GM23338 (cell line): ENCODE measurements around the gene HES4. TPM values are rescaled to one million over a fixed set of nuclear protein-coding genes. Genes with fewer than 3 reads are reported as not detected.

Source experiments
- ATAC-seq: fragments of 200-7000 bp; cut with Tn5 transposase; 3 replicates; pipeline ENCODE4 v1.9.1; 2020
- DNase-seq: peaks from one replicate; pipeline ENCODE4 v3.0.0-alpha.2; 2015; ENCODE audit warnings: low spot score
- H2AFZ ChIP-seq: fragments of 200-600 bp; sonication (generic); 2 replicates; pipeline ENCODE4 v1.8.0; 2016; ENCODE audit warnings: antibody characterized with exemption, mild to moderate bottlenecking, moderate library complexity
- H3F3A ChIP-seq: fragments of 200-600 bp; sonication (generic); replicated peaks from 2 replicates; pipeline ENCODE4 v1.8.0; 2017; ENCODE audit warnings: antibody characterized with exemption, mixed run types, low read depth
- H3K27ac ChIP-seq: fragments of 200-600 bp; sonication (generic); 2 replicates; pipeline ENCODE4 v1.6.1; 2016; ENCODE audit warnings: low read depth
- H3K27me3 ChIP-seq: fragments of 200-600 bp; sonication (generic); 2 replicates; pipeline ENCODE4 v1.8.0; 2016; ENCODE audit warnings: mild to moderate bottlenecking, mixed run types, moderate library complexity; ENCODE audit not compliant: insufficient read depth
- H3K36me3 ChIP-seq: fragments of 200-600 bp; sonication (generic); 2 replicates; pipeline ENCODE4 v1.8.0; 2016; ENCODE audit warnings: mild to moderate bottlenecking; ENCODE audit not compliant: insufficient read depth
- H3K4me1 ChIP-seq: fragments of 200-600 bp; sonication (generic); 2 replicates; pipeline ENCODE4 v1.8.0; 2016; ENCODE audit warnings: mild to moderate bottlenecking, moderate library complexity; ENCODE audit not compliant: insufficient read depth
- H3K4me2 ChIP-seq: fragments of 200-600 bp; sonication (generic); 2 replicates; pipeline ENCODE4 v1.7.1; 2017; ENCODE audit warnings: mixed run types
- H3K4me3 ChIP-seq: fragments of 200-600 bp; sonication (generic); 2 replicates; pipeline ENCODE4 v1.6.1; 2016; ENCODE audit warnings: mixed run types
- H3K79me2 ChIP-seq: fragments of 200-600 bp; sonication (generic); replicated peaks from 2 replicates; pipeline ENCODE4 v1.8.0; 2017; ENCODE audit warnings: mild to moderate bottlenecking; ENCODE audit not compliant: insufficient read depth
- H3K9me2 ChIP-seq: fragments of 200-600 bp; sonication (generic); 2 replicates; pipeline ENCODE4 v1.8.0; 2017; ENCODE audit not compliant: insufficient read depth
- H4K20me1 ChIP-seq: fragments of 200-600 bp; sonication (generic); replicated peaks from 2 replicates; pipeline ENCODE4 v1.8.0; 2017; ENCODE audit warnings: mild to moderate bottlenecking; ENCODE audit not compliant: insufficient read depth
- H3K27ac Mint-ChIP-seq: 2 replicates; pipeline ENCODE4 v1.8.0; 2020; ENCODE audit warnings: inconsistent platforms, mild to moderate bottlenecking, moderate library complexity, mixed read lengths
- H3K27me3 Mint-ChIP-seq: 3 replicates; pipeline ENCODE4 v1.8.0; 2022; ENCODE audit warnings: low read depth, mild to moderate bottlenecking, moderate library complexity, mixed read lengths, inconsistent platforms; ENCODE audit not compliant: insufficient read depth, poor library complexity
- H3K36me3 Mint-ChIP-seq: 3 replicates; pipeline ENCODE4 v1.8.0; 2021; ENCODE audit warnings: low read depth, mild to moderate bottlenecking, inconsistent platforms, moderate library complexity, mixed read lengths
- H3K4me1 Mint-ChIP-seq: 3 replicates; pipeline ENCODE4 v1.8.0; 2020; ENCODE audit warnings: mild to moderate bottlenecking, inconsistent platforms, mixed read lengths
- H3K4me3 Mint-ChIP-seq: 3 replicates; pipeline ENCODE4 v1.8.0; 2021; ENCODE audit warnings: moderate library complexity, mild to moderate bottlenecking, inconsistent platforms, mixed read lengths
- H3K9me3 Mint-ChIP-seq: 3 replicates; pipeline ENCODE4 v1.8.0; 2020; ENCODE audit warnings: moderate library complexity, mild to moderate bottlenecking, inconsistent platforms, mixed read lengths
- CREB1 ChIP-seq: fragments of 250-450 bp; sonication (Bioruptor Pico); IDR thresholded peaks from 2 replicates; pipeline ENCODE4 v1.5.0; 2020; ENCODE audit warnings: low read depth, mild to moderate bottlenecking, moderate library complexity
- EZH2 ChIP-seq: fragments of 200-600 bp; sonication (generic); IDR thresholded peaks from one replicate; pipeline ENCODE4 v1.8.0; 2017; ENCODE audit warnings: antibody characterized with exemption, mild to moderate bottlenecking, low read depth; ENCODE audit not compliant: unreplicated experiment
- STAT1 ChIP-seq: IDR thresholded peaks from one replicate; pipeline ENCODE4 v1.6.1; 2016; ENCODE audit warnings: antibody characterized with exemption; ENCODE audit not compliant: unreplicated experiment
- long read RNA-seq: library from polyadenylated mRNA; unstranded; transcript quantifications from one replicate; pipeline ENCODE4 v2.0.0, GENCODE V29; 2020; ENCODE audit not compliant: unreplicated experiment
- polyA plus RNA-seq: library from polyadenylated mRNA; unstranded; fragments of >200 nt; fragmentation: Nextera tagmentation; extraction: Ambion mirVana; gene quantifications from 2 replicates; pipeline ENCODE4 v1.2.1, GENCODE V29; 2016
- total RNA-seq: library from RNA; depleted of rRNA; stranded (reverse); fragments of >200 nt; shearing (Covaris generic); gene quantifications from 2 replicates; pipeline ENCODE4 v1.2.3, GENCODE V29; 2014; rRNA removed
- TF ChIP-seq, protein P1 (sequence below): fragments of 250-450 bp; sonication (Bioruptor Pico); IDR thresholded peaks from 2 replicates; pipeline ENCODE4 v1.5.0; 2020; ENCODE audit warnings: mild to moderate bottlenecking, moderate library complexity

The HES4 gene, protein sequence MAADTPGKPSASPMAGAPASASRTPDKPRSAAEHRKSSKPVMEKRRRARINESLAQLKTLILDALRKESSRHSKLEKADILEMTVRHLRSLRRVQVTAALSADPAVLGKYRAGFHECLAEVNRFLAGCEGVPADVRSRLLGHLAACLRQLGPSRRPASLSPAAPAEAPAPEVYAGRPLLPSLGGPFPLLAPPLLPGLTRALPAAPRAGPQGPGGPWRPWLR
- 2.3 and 4.8 TPM in 2 replicates for total RNA-seq
- polyA plus RNA-seq: 6.7 and 7.9 TPM in 2 replicates
- long read RNA-seq, partial matches to known transcripts: 0 of 2 reads
- long read RNA-seq, other reads (novel, unspliced or antisense): 1 of 2 reads

DNA sequence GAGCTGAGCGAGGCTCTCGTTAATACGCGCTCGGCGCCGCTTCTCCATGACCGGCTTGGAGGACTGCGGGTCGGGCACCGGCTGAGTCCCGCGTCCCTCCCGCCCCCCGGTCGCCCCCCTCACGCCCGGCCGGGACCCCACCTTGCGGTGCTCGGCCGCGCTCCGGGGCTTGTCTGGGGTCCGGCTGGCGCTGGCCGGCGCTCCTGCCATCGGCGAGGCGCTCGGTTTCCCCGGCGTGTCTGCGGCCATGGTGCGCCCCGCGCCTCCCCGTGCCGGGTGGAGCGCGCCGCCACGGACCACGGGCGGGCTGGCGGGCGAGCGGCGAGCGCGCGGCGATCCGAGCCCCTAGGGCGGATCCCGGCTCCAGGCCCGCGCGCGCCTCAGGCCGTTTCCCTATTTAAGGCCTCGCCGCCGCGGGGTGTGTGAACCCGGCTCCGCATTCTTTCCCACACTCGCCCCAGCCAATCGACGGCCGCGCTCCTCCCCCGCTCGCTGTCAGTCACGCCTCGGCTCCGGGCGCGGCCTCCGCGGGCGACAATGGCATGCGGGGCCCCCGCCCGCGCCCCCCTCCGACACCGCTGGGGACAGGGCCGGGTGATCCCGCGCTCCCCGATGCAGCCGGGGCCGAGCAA, at the start of gene HES4:
Gene HES4, minus strand, starts transcription at position 373 of the 632 bp plus-strand sequence. Its CDS starts 124 bp downstream, at position 249.
- no peak within 1 kb of the TSS; the same call in 1 of the 2 replicates for H2AFZ ChIP-seq
- peak within 1 kb of the TSS; percentile 71 for H3K4me3 ChIP-seq
- no peaks in the 10 kb centered on the region for H3K79me2 ChIP-seq
- H3K4me1 Mint-ChIP-seq: peaks cover 10% of the 10 kb centered on the region
- peak within 1 kb of the TSS; percentile 71 for H3K4me3 Mint-ChIP-seq
- H3K27me3 Mint-ChIP-seq: peaks cover 72% of the 10 kb centered on the region
- peaks cover 10% of the 10 kb centered on the region for H3K4me1 ChIP-seq
- DNase-seq (peak; percentile 98), ATAC-seq (peak; percentile 33)
- peak within 1 kb of the TSS; percentile 88 for H3K4me2 ChIP-seq
- peaks cover 2% of the 10 kb centered on the region; the same call in 1 of the 3 replicates for H3K9me3 Mint-ChIP-seq
- no peaks in the 10 kb centered on the region for H3K36me3 ChIP-seq
- no peak within 1 kb of the TSS for H3K27ac ChIP-seq
- no peaks in the 10 kb centered on the region for H4K20me1 ChIP-seq
- peaks cover 91% of the 10 kb centered on the region for H3K27me3 ChIP-seq
- no peaks in the 10 kb centered on the region; the same call in 2 of the 3 replicates for H3K36me3 Mint-ChIP-seq
- H3F3A ChIP-seq: peaks cover 6% of the 10 kb centered on the region; the same call in 1 of the 2 replicates
- H3K9me2 ChIP-seq: no peaks in the 10 kb centered on the region
- no peak within 1 kb of the TSS for H3K27ac Mint-ChIP-seq
- TF ChIP-seq CREB1 (CRISPR knock-in tag) (peak; percentile 33), STAT1 (no peak), EZH2 (peak; percentile 2)
- TF ChIP-seq, protein P1, sequence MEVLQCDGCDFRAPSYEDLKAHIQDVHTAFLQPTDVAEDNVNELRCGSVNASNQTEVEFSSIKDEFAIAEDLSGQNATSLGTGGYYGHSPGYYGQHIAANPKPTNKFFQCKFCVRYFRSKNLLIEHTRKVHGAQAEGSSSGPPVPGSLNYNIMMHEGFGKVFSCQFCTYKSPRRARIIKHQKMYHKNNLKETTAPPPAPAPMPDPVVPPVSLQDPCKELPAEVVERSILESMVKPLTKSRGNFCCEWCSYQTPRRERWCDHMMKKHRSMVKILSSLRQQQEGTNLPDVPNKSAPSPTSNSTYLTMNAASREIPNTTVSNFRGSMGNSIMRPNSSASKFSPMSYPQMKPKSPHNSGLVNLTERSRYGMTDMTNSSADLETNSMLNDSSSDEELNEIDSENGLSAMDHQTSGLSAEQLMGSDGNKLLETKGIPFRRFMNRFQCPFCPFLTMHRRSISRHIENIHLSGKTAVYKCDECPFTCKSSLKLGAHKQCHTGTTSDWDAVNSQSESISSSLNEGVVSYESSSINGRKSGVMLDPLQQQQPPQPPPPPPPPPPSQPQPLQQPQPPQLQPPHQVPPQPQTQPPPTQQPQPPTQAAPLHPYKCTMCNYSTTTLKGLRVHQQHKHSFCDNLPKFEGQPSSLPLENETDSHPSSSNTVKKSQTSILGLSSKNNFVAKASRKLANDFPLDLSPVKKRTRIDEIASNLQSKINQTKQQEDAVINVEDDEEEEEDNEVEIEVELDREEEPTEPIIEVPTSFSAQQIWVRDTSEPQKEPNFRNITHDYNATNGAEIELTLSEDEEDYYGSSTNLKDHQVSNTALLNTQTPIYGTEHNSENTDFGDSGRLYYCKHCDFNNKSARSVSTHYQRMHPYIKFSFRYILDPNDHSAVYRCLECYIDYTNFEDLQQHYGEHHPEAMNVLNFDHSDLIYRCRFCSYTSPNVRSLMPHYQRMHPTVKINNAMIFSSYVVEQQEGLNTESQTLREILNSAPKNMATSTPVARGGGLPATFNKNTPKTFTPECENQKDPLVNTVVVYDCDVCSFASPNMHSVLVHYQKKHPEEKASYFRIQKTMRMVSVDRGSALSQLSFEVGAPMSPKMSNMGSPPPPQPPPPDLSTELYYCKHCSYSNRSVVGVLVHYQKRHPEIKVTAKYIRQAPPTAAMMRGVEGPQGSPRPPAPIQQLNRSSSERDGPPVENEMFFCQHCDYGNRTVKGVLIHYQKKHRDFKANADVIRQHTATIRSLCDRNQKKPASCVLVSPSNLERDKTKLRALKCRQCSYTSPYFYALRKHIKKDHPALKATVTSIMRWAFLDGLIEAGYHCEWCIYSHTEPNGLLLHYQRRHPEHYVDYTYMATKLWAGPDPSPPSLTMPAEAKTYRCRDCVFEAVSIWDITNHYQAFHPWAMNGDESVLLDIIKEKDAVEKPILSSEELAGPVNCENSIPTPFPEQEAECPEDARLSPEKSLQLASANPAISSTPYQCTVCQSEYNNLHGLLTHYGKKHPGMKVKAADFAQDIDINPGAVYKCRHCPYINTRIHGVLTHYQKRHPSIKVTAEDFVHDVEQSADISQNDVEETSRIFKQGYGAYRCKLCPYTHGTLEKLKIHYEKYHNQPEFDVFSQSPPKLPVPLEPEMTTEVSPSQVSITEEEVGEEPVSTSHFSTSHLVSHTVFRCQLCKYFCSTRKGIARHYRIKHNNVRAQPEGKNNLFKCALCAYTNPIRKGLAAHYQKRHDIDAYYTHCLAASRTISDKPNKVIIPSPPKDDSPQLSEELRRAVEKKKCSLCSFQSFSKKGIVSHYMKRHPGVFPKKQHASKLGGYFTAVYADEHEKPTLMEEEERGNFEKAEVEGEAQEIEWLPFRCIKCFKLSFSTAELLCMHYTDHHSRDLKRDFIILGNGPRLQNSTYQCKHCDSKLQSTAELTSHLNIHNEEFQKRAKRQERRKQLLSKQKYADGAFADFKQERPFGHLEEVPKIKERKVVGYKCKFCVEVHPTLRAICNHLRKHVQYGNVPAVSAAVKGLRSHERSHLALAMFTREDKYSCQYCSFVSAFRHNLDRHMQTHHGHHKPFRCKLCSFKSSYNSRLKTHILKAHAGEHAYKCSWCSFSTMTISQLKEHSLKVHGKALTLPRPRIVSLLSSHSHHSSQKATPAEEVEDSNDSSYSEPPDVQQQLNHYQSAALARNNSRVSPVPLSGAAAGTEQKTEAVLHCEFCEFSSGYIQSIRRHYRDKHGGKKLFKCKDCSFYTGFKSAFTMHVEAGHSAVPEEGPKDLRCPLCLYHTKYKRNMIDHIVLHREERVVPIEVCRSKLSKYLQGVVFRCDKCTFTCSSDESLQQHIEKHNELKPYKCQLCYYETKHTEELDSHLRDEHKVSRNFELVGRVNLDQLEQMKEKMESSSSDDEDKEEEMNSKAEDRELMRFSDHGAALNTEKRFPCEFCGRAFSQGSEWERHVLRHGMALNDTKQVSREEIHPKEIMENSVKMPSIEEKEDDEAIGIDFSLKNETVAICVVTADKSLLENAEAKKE (CRISPR knock-in tag): no peak
